H9 (cell line): ENCODE data around the gene SEZ6. TPM values are rescaled to one million over a fixed set of nuclear protein-coding genes. Genes with fewer than 3 reads are reported as not detected.

ENCODE experiments used
- DNase-seq: peaks from one replicate; pipeline ENCODE4 v3.0.0-alpha.2; 2017
- H2AFZ ChIP-seq: one replicate; pipeline ENCODE4 v1.6.1; 2013; ENCODE audit warnings: mild to moderate bottlenecking, low read length, control low read depth, moderate library complexity
- H2AK5ac ChIP-seq: 2 replicates; pipeline ENCODE4 v1.6.1; 2013; ENCODE audit warnings: low read length, control low read depth, mixed read lengths; ENCODE audit not compliant: insufficient read length
- H2BK120ac ChIP-seq: one replicate; pipeline ENCODE4 v1.6.1; 2013; ENCODE audit warnings: low read depth, mild to moderate bottlenecking, low read length, control low read depth, inconsistent platforms; ENCODE audit not compliant: poor library complexity, severe bottlenecking
- H2BK12ac ChIP-seq: 2 replicates; pipeline ENCODE4 v1.6.1; 2013; ENCODE audit warnings: low read length, control low read depth, mixed read lengths, low read depth; ENCODE audit not compliant: insufficient read length
- H2BK15ac ChIP-seq: 2 replicates; pipeline ENCODE4 v1.6.1; 2013; ENCODE audit warnings: low read depth, low read length, control low read depth
- H2BK20ac ChIP-seq: one replicate; pipeline ENCODE4 v1.6.1; 2013; ENCODE audit warnings: low read depth, mild to moderate bottlenecking, low read length, control low read depth, inconsistent platforms; ENCODE audit not compliant: poor library complexity, severe bottlenecking
- H2BK5ac ChIP-seq: 2 replicates; pipeline ENCODE4 v1.6.1; 2013; ENCODE audit warnings: low read length, control low read depth, mixed read lengths; ENCODE audit not compliant: insufficient read length
- H3K14ac ChIP-seq: 2 replicates; pipeline ENCODE4 v1.6.1; 2013; ENCODE audit warnings: low read length, control low read depth; ENCODE audit not compliant: insufficient read depth
- H3K18ac ChIP-seq: 2 replicates; pipeline ENCODE4 v1.6.1; 2013; ENCODE audit warnings: low read depth, mild to moderate bottlenecking, mixed read lengths, low read length, control low read depth; ENCODE audit not compliant: insufficient read length
- H3K23ac ChIP-seq: 2 replicates; pipeline ENCODE4 v1.6.1; 2013; ENCODE audit warnings: low read length, control low read depth, mixed read lengths, low read depth; ENCODE audit not compliant: insufficient read length
- H3K23me2 ChIP-seq: 2 replicates; pipeline ENCODE4 v1.6.1; 2013; ENCODE audit warnings: low read depth, mild to moderate bottlenecking, mixed read lengths, low read length, control low read depth; ENCODE audit not compliant: insufficient read length, poor library complexity, severe bottlenecking
- H3K27ac ChIP-seq: 2 replicates; pipeline ENCODE4 v1.5.1; 2013; ENCODE audit warnings: low read length, control low read depth, mixed read lengths, low read depth; ENCODE audit not compliant: insufficient read length
- H3K27me3 ChIP-seq: 2 replicates; pipeline ENCODE4 v1.6.1; 2013; ENCODE audit warnings: low read length, control low read depth, inconsistent platforms; ENCODE audit not compliant: insufficient read depth
- H3K4ac ChIP-seq: 2 replicates; pipeline ENCODE4 v1.6.1; 2013; ENCODE audit warnings: low read depth, mild to moderate bottlenecking, control low read depth, inconsistent platforms, low read length, moderate library complexity
- H3K4me1 ChIP-seq: 2 replicates; pipeline ENCODE4 v1.6.1; 2013; ENCODE audit warnings: low read length, control low read depth, inconsistent platforms; ENCODE audit not compliant: insufficient read depth
- H3K4me2 ChIP-seq: 2 replicates; pipeline ENCODE4 v1.6.1; 2013; ENCODE audit warnings: low read length, control low read depth, mixed read lengths; ENCODE audit not compliant: insufficient read length, insufficient read depth
- H3K56ac ChIP-seq: 2 replicates; pipeline ENCODE4 v1.6.1; 2013; ENCODE audit warnings: low read depth, mild to moderate bottlenecking, mixed read lengths, low read length, control low read depth; ENCODE audit not compliant: insufficient read length
- H3K79me1 ChIP-seq: 2 replicates; pipeline ENCODE4 v1.6.1; 2013; ENCODE audit warnings: low read depth, mild to moderate bottlenecking, moderate library complexity, low read length, control low read depth, inconsistent platforms; ENCODE audit not compliant: insufficient read depth, poor library complexity, severe bottlenecking
- H3K79me2 ChIP-seq: 2 replicates; pipeline ENCODE4 v1.6.1; 2013; ENCODE audit warnings: low read length, control low read depth, inconsistent platforms; ENCODE audit not compliant: insufficient read depth
- H3K9ac ChIP-seq: 2 replicates; pipeline ENCODE4 v1.6.1; 2013; ENCODE audit warnings: low read length, control low read depth, mixed read lengths; ENCODE audit not compliant: insufficient read length; ENCODE audit errors: extremely low read depth
- H3K9me3 ChIP-seq: one replicate; pipeline ENCODE4 v1.6.1; 2013; ENCODE audit warnings: low read depth, low read length, inconsistent platforms; ENCODE audit not compliant: control insufficient read depth
- H3T11ph ChIP-seq: one replicate; pipeline ENCODE4 v1.6.1; 2013; ENCODE audit warnings: mild to moderate bottlenecking, low read length, control low read depth, inconsistent platforms
- H4K20me1 ChIP-seq: one replicate; pipeline ENCODE4 v1.6.1; 2013; ENCODE audit not compliant: control insufficient read depth, insufficient read length, insufficient read depth
- H4K5ac ChIP-seq: 2 replicates; pipeline ENCODE4 v1.6.1; 2013; ENCODE audit warnings: low read depth, mild to moderate bottlenecking, mixed read lengths, low read length, control low read depth; ENCODE audit not compliant: insufficient read length
- H4K8ac ChIP-seq: replicated peaks from 2 replicates; pipeline ENCODE4 v1.6.1; 2013; ENCODE audit warnings: low read length, control low read depth, mixed read lengths, low read depth; ENCODE audit not compliant: insufficient read length
- H4K91ac ChIP-seq: 2 replicates; pipeline ENCODE4 v1.6.1; 2013; ENCODE audit warnings: low read depth, mild to moderate bottlenecking, moderate library complexity, mixed read lengths, low read length, control low read depth; ENCODE audit not compliant: insufficient read length
- H3K27ac Mint-ChIP-seq, 3 experiments: 2 replicates in 2 of 3; 3 replicates in 1 of 3; pipeline ENCODE4 v1.8.0; 2020 to 2021; ENCODE audit warnings: mixed read lengths in 3 of 3, mild to moderate bottlenecking in 1 of 3, moderate library complexity in 1 of 3
- H3K27me3 Mint-ChIP-seq: 2 replicates; pipeline ENCODE4 v1.8.0; 2021; ENCODE audit warnings: low read depth, mild to moderate bottlenecking, moderate library complexity, mixed read lengths
- H3K36me3 Mint-ChIP-seq, 3 experiments: 2 replicates in 2 of 3; 3 replicates in 1 of 3; pipeline ENCODE4 v1.8.0; 2020 to 2021; ENCODE audit warnings: low read depth in 3 of 3, mixed read lengths in 3 of 3; ENCODE audit not compliant: insufficient read depth in 1 of 3
- H3K4me1 Mint-ChIP-seq, 2 experiments: 2 replicates each; pipeline ENCODE4 v1.8.0; 2020; ENCODE audit warnings: mixed read lengths in 2 of 2
- H3K4me3 Mint-ChIP-seq, 2 experiments: 2 replicates in 1 of 2; 3 replicates in 1 of 2; pipeline ENCODE4 v1.8.0; 2020 to 2021; ENCODE audit warnings: mild to moderate bottlenecking in 2 of 2, mixed read lengths in 2 of 2, moderate library complexity in 1 of 2
- H3K9me3 Mint-ChIP-seq, 2 experiments: 2 replicates in 1 of 2; 3 replicates in 1 of 2; pipeline ENCODE4 v1.8.0; 2020; ENCODE audit warnings: mild to moderate bottlenecking in 2 of 2, mixed read lengths in 2 of 2, moderate library complexity in 1 of 2
- CTCF ChIP-seq: fragments of 200-600 bp; sonication (generic); conservative IDR thresholded peaks from 3 replicates; pipeline ENCODE4 v1.8.0; 2021; ENCODE audit warnings: antibody characterized with exemption, mild to moderate bottlenecking
- WGBS: extraction: QIAGEN DNeasy Blood & Tissue Kit; methylation state at CpG from one replicate; pipeline ENCODE4 v1.1.7; 2013; ENCODE audit warnings: missing lambda C conversion rate, low lambda C conversion rate, mixed read lengths; ENCODE audit not compliant: insufficient read length; ENCODE audit errors: extremely low coverage; 5-methylcytosine and 5-hydroxymethylcytosine counted together
- total RNA-seq: library from RNA; stranded (reverse); gene quantifications from 2 replicates; pipeline ENCODE4 v1.2.1, GENCODE V29; 2021

SEZ6 gene
- total RNA-seq, 1 experiment from 2014 or later, result 1.8 TPM

GRCh38 chr17:29048440-29049368 is 42.9 kb upstream of the SEZ6 start:
- TF ChIP-seq CTCF, result no peak
- H3K27me3 Mint-ChIP-seq, result no peaks in the 10 kb centered on the region

More at GRCh38 chr17:29048440-29049368, 42.9 kb upstream of the SEZ6 start:
- no peak overlapping the region for H2AK5ac ChIP-seq
- H4K8ac ChIP-seq, result no peak overlapping the region
- H2BK12ac ChIP-seq, result no peak overlapping the region
- H3T11ph ChIP-seq, result no peak overlapping the region
- no peaks in the 10 kb centered on the region for H3K23me2 ChIP-seq
- Mint-ChIP-seq H3K27ac (peak overlapping the region in 1 of 3 experiments; percentile 1; a peak in 3 of 7 replicates), H3K4me1 (peaks cover 38 to 47% of the 10 kb centered on the region in 2 experiments), H3K36me3 (peaks cover 9 to 23% (median 19%) of the 10 kb centered on the region in 3 experiments; a peak in 6 of 7 replicates), H3K4me3 (no peak overlapping the region; a peak in 1 of 5 replicates), H3K9me3 (no peaks in the 10 kb centered on the region)
- no peak overlapping the region for H3K9ac ChIP-seq
- H3K9me3 ChIP-seq, result no peaks in the 10 kb centered on the region
- no CpG with 5 or more reads among the region's 10 CpGs for WGBS
- H4K5ac ChIP-seq, result no peak overlapping the region
- H2BK20ac ChIP-seq, result no peak overlapping the region
- H2AFZ ChIP-seq, result no peak overlapping the region
- peaks cover 13% of the 10 kb centered on the region; the same call in 1 of the 2 replicates for H3K4me1 ChIP-seq
- no peak overlapping the region for H2BK120ac ChIP-seq
- H3K4me2 ChIP-seq, result no peak overlapping the region
- H3K23ac ChIP-seq, result no peak overlapping the region
- no peaks in the 10 kb centered on the region for H4K20me1 ChIP-seq
- no peak overlapping the region for H4K91ac ChIP-seq
- no peak overlapping the region for H3K56ac ChIP-seq
- no peaks in the 10 kb centered on the region for H3K79me1 ChIP-seq
- H3K14ac ChIP-seq, result no peak overlapping the region
- H3K18ac ChIP-seq, result no peak overlapping the region
- H3K4ac ChIP-seq, result no peak overlapping the region
- H3K27me3 ChIP-seq, result no peaks in the 10 kb centered on the region
- H3K79me2 ChIP-seq, result no peaks in the 10 kb centered on the region; the same call in 1 of the 2 replicates
- DNase-seq, result no peak
- no peak overlapping the region for H2BK5ac ChIP-seq
- H3K27ac ChIP-seq, result no peak overlapping the region
- H2BK15ac ChIP-seq, result no peak overlapping the region
